ENCODE data around the gene TNRC6A. TPM values are rescaled to one million over a fixed set of nuclear protein-coding genes. Genes with fewer than 3 reads are reported as not detected.

The TNRC6A gene
- total and polyA plus RNA-seq, 4 donors = 9.3 to 42.3 (median 22.9) TPM

- DNase-seq (ENCODE audit: low spot score) = no peak
- Histone ChIP-seq H3K27me3 (ENCODE audit: control insufficient read depth in 4 of 4, insufficient read depth in 4 of 4, low read length in 3 of 4) (no peaks in the 10 kb centered on the region), H3K4me1 (ENCODE audit: control insufficient read depth in 4 of 4, insufficient read depth in 4 of 4, low read length in 3 of 4) (no peaks in the 10 kb centered on the region), H3K9me3 (ENCODE audit: control insufficient read depth in 4 of 4, low read length in 3 of 4) (no peaks in the 10 kb centered on the region), H3K9ac (ENCODE audit: low read depth in 1 of 2, low read length in 2 of 2) (no peak overlapping the region), H3K4me3 (ENCODE audit: low read depth in 1 of 3, low read length in 3 of 3) (no peak overlapping the region), H3K36me3 (ENCODE audit: control insufficient read depth in 4 of 4, insufficient read depth in 3 of 4, low read depth in 1 of 4, low read length in 3 of 4) (no peaks in the 10 kb centered on the region), H3K27ac (ENCODE audit: low read depth in 1 of 2, low read length in 2 of 2) (no peak overlapping the region)
- WGBS = 52% methylated on average over 18 of the region's 18 CpGs
- TF ChIP-seq NR2F2 (IDR thresholded peaks at IDR 0.05) (no peak), CTCF (IDR thresholded peaks at IDR 0.05; ENCODE audit: low read depth, low read length, missing input control) (no peak), GABPA (IDR thresholded peaks at IDR 0.05 in 1 of 2, conservative IDR thresholded peaks at IDR 0.05 in 1 of 2) (no peak), HNF4G (IDR thresholded peaks at IDR 0.05) (no peak), HNF4A (conservative IDR thresholded peaks at IDR 0.05) (no peak), MAX (IDR thresholded peaks at IDR 0.05) (no peak), FOXA1 (IDR thresholded peaks at IDR 0.05) (no peak), ZBTB33 (IDR thresholded peaks at IDR 0.05) (no peak), ATF3 (IDR thresholded peaks at IDR 0.05) (no peak), SP1 (IDR thresholded peaks at IDR 0.05) (no peak), RXRA (IDR thresholded peaks at IDR 0.05) (no peak), TAF1 (conservative IDR thresholded peaks at IDR 0.05) (no peak), REST (IDR thresholded peaks at IDR 0.05) (no peak), FOXA2 (IDR thresholded peaks at IDR 0.05) (no peak), JUND (IDR thresholded peaks at IDR 0.05) (no peak), YY1 (IDR thresholded peaks at IDR 0.05) (no peak)
Measured at GRCh38 chr16:24853830-24854229, 124.4 kb downstream of the TNRC6A start.

GRCh38 chr16:24854607-24855171 lies 125.2 kb downstream of the TNRC6A start:
- TF ChIP-seq JUND (IDR thresholded peaks at IDR 0.05) (no peak), RXRA (IDR thresholded peaks at IDR 0.05) (no peak), NR2F2 (IDR thresholded peaks at IDR 0.05) (no peak), TAF1 (conservative IDR thresholded peaks at IDR 0.05) (no peak), FOXA1 (IDR thresholded peaks at IDR 0.05) (no peak), YY1 (IDR thresholded peaks at IDR 0.05) (no peak), SP1 (IDR thresholded peaks at IDR 0.05) (no peak), FOXA2 (IDR thresholded peaks at IDR 0.05) (no peak), EGR1 (IDR thresholded peaks at IDR 0.05; ENCODE audit: low read depth in 2 of 2) (no peak), RAD21 (IDR thresholded peaks at IDR 0.05) (no peak), MAX (IDR thresholded peaks at IDR 0.05) (no peak)
- no peak for DNase-seq (ENCODE audit: low spot score)
- Histone ChIP-seq H3K27ac (ENCODE audit: low read depth in 1 of 2, low read length in 2 of 2) (no peak overlapping the region), H3K4me1 (ENCODE audit: control insufficient read depth in 4 of 4, insufficient read depth in 4 of 4, low read length in 3 of 4) (peaks cover 0 to 3% (median 0%) of the 10 kb centered on the region in 4 donors), H3K27me3 (ENCODE audit: control insufficient read depth in 4 of 4, insufficient read depth in 4 of 4, low read length in 3 of 4) (no peaks in the 10 kb centered on the region), H3K9ac (ENCODE audit: low read depth in 1 of 2, low read length in 2 of 2) (no peak overlapping the region), H3K36me3 (ENCODE audit: control insufficient read depth in 4 of 4, insufficient read depth in 3 of 4, low read depth in 1 of 4, low read length in 3 of 4) (no peaks in the 10 kb centered on the region), H3K4me3 (ENCODE audit: low read depth in 1 of 3, low read length in 3 of 3) (no peak overlapping the region), H3K9me3 (ENCODE audit: control insufficient read depth in 4 of 4, low read length in 3 of 4) (no peaks in the 10 kb centered on the region)

Measured in liver (tissue), 9 donors.